ENCODE data around the gene RBSN.

Gene RBSN

GRCh38 chr3:15108082-15108545, 9.2 kb upstream of the RBSN start:
- intact Hi-C loops (cut with DNase I; ENCODE audit: low total_unique reads): loop anchor here (5.0 kb wide), 1 partner anchor 99 kb away; the partner anchor contains the start of gene CAPN7
- peak; percentile 41 to 82 for DNase-seq
- peak; percentile 84 to 87 for TF ChIP-seq CTCF (IDR thresholded peaks at IDR 0.05)
- Histone ChIP-seq H3K27ac (no peak overlapping the region), H3K27me3 (peaks cover 0 to 5% of the 10 kb centered on the region in 2 donors), H3K4me3 (no peak overlapping the region), H3K9me3 (no peaks in the 10 kb centered on the region), H3K36me3 (no peaks in the 10 kb centered on the region), H3K4me1 (peaks cover 0 to 8% (median 6%) of the 10 kb centered on the region in 4 donors)

GRCh38 chr3:15107075-15107947, 8.4 kb upstream of the RBSN start:
- intact Hi-C loops (cut with DNase I; ENCODE audit: low total_unique reads): loop anchor here (5.0 kb wide), 1 partner anchor 100 kb away; the partner anchor contains the start of gene CAPN7
- no peak for TF ChIP-seq CTCF (IDR thresholded peaks at IDR 0.05)
- H3K9me3 ChIP-seq: no peaks in the 10 kb centered on the region
- no peak for DNase-seq
- H3K36me3 ChIP-seq: no peaks in the 10 kb centered on the region
- H3K4me1 ChIP-seq: peaks cover 0 to 16% (median 13%) of the 10 kb centered on the region in 4 donors
- H3K4me3 ChIP-seq: no peak overlapping the region
- H3K27me3 ChIP-seq: peaks cover 0 to 5% of the 10 kb centered on the region in 2 donors
- no peak overlapping the region for H3K27ac ChIP-seq

GRCh38 chr3:15102836-15103235, 3.9 kb upstream of the RBSN start:
- Histone ChIP-seq H3K4me3 (no peak overlapping the region), H3K4me1 (peaks cover 0 to 39% (median 30%) of the 10 kb centered on the region in 4 donors), H3K27ac (peak overlapping the region; percentile 86 to 87), H3K9me3 (no peaks in the 10 kb centered on the region), H3K27me3 (no peaks in the 10 kb centered on the region), H3K36me3 (no peaks in the 10 kb centered on the region)
- DNase-seq: no peak
- intact Hi-C loops (cut with DNase I; ENCODE audit: low total_unique reads): no loop called here
- TF ChIP-seq CTCF (IDR thresholded peaks at IDR 0.05): no peak

- H3K27ac ChIP-seq: peak overlapping the region; percentile 86 to 87
- H3K9me3 ChIP-seq: no peaks in the 10 kb centered on the region
- TF ChIP-seq CTCF (IDR thresholded peaks at IDR 0.05): no peak
- H3K27me3 ChIP-seq: no peaks in the 10 kb centered on the region
- no peak overlapping the region for H3K4me3 ChIP-seq
- DNase-seq: peak; percentile 88 to 97
- intact Hi-C loops (cut with DNase I; ENCODE audit: low total_unique reads): no loop called here
- H3K4me1 ChIP-seq: peaks cover 0 to 45% (median 35%) of the 10 kb centered on the region in 4 donors
- no peaks in the 10 kb centered on the region for H3K36me3 ChIP-seq
Observed at GRCh38 chr3:15102256-15102655, 3.3 kb upstream of the RBSN start.

- Histone ChIP-seq H3K27ac (peak overlapping the region; percentile 88 to 89), H3K27me3 (no peaks in the 10 kb centered on the region), H3K4me1 (peaks cover 0 to 62% (median 41%) of the 10 kb centered on the region in 4 donors), H3K36me3 (peaks cover 15 to 17% (median 16%) of the 10 kb centered on the region in 3 donors), H3K4me3 (peak overlapping the region; percentile 78 to 87), H3K9me3 (no peaks in the 10 kb centered on the region)
- no peak for DNase-seq
- intact Hi-C loops (cut with DNase I; ENCODE audit: low total_unique reads): no loop called here
- no peak for TF ChIP-seq CTCF (IDR thresholded peaks at IDR 0.05)
Observed at GRCh38 chr3:15099364-15100098, 583 bp upstream of the RBSN start.
